NCI-H748 treated with DMSO at 0.1 percent for 48 hours (cell line): Measurements from ENCODE around the gene TPRN.

Experiments used
- DNase-seq: peaks from one replicate; lab custom pipeline; 2025; lab: John Stamatoyannopoulos, UW

TPRN gene

GRCh38 chr9:137160716-137161557, 39.6 kb downstream of the TPRN start:
- DNase-seq: no peak

DNA sequence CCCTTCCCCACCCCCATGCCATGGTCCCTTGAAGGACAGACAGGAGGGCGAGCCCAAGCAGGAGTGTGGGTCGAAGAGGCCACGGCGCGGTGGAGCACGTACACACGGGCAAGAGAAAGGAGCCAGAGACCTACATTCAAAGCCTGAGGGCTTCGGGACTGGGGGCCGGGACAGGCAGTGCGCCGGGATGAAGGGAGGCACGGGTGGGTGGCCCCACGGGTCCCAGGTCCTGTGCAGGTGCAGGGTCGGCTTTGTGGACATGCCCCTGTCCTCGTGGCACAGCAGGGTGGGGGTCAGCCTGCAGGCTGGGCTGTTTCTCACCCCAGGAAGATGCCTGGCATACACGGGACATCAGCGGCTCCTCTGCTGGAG, 40.5 kb downstream of the TPRN start:
- DNase-seq: no peak

- DNase-seq: no peak
These were observed 41.2 kb downstream of the TPRN start for GRCh38 chr9:137159105-137160053.

GRCh38 chr9:137158625-137159024, 41.9 kb downstream of the TPRN start:
- DNase-seq: no peak

DNA sequence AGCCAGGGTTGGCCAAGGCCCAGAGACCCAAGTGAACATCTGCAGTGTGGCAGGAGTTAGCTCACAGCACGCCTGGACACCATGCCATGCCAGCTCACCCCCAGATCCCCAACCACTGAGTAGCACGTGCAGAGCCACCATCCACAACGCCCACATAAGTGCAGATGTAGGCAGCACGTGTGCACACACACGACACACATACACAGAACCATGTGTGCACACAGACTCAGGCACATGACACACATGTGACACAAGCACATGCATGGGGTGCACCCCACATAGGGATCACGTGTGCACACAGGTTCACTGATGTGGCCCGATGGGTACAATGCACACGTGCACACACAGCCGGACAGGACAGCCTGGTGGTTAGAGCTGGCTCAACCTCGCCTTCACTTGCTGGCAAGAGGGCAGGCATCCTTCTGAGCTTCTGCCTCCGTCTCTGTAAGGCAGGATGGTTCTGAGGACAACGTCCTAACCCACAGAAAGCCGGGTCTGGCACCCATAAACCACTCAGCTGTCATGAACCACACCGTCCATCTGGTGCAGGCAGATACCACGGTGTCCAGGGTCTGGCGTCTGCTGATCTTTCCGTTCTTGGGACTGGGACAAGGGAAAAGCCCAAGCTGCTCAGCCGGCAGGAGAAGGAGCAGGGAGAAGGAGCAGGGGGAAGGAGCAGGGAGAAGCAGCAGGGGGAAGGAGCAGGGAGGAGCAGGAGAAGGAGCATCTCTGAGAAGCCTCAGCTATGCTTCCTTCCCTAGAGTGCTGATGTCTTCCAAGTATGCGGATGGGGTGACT, 42.7 kb downstream of the TPRN start:
- DNase-seq: no peak

- DNase-seq: no peak
These were observed 43.8 kb downstream of the TPRN start for GRCh38 chr9:137156567-137157375.

DNA sequence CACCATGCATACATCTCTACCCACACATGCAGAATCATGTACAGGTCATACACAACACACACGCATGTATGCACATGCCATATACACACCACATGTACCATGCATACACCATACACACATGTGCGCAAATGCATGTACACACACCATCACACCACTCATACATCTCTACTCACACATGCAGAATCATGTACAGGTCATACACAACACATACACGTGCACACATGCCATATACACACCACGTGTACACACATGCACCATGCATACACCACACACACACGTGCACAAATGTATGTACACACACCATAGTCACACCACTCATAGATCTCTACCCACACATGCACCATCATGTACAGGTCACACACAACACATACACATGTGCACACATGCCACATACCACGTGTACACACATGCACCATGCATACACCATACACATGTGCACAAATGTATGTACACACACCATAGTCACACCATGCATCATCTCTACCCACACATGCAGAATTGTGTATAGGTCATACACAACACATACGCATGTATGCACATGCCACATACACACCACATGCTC, 47.6 kb downstream of the TPRN start:
- DNase-seq: no peak

GRCh38 chr9:137150617-137151457, 49.7 kb downstream of the TPRN start:
- DNase-seq: peak; percentile 95

DNA sequence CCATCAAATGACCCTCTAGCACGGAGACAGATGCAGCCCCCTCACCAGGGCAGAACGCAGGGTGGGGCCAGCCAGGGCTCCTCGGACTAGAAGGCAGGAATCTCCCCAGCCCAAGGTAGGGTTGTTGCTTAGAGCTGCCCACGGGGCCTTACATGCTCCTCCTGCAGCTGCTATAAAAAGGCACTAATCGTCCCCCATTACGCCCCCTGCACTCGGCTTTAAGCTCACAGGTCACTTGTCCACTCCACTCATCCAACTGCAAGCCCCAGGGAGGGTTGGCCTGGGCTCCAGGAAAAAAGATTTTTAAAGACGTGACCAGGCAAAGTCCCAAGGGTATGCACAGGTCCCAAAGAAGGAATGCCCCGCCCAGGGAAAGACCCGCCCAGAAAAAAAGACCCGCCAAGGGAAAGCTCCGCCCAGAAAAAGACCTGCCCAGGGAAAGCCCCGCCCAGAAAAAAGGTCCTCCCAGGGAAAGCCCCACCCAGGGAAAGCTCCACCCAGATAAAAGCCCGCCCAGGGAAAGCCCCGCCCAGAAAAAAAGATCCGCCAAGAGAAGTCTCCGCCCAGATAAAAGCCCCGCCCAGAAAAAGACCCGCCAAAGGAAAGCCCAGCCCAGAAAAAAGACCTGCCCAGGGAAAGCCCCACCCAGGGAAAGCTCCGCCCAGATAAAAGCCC, 50.5 kb downstream of the TPRN start:
- peak; percentile 95 for DNase-seq

DNA sequence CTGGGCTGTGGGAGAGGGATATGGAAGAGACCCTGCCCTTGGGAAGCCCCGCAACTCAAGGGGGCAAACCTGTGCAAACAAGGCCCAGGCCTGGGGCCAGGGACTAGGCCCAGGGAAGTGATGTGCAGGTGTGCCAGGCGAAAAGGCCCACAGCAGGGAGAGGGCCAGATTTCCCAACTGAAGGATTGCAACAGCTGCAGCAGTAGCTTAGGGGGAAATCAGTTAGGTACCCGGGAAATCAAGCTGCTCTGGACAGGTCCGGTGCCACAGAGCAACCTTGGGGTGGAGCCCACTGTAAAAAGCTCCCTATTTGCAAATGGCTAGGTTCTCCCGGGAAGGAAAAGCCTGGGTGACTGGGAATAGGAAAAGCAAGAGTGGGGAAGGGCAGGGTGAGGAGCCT, 51.2 kb downstream of the TPRN start:
- DNase-seq: no peak

- DNase-seq: no peak
These were observed 51.9 kb downstream of the TPRN start for GRCh38 chr9:137148661-137149060.

DNA sequence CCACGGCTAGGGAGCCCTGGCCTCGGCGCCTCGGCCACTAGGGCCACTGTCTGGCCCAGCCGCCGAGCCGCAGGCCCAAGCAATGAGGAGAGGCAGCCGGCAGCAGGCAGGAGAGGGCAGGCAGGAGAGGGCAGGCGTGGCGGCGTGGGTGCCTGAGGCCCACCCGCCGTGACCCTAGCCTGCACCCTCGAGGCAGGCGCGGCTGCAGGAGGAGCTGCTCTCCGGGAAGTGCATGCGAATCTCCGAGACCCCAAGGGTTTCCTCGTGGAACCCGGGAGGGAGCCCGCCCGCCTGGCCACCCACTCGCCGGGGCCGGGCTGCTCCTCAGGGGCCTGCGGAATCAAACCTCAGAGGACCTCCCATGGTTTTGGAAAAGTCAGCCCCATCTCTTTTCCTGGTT, 52.3 kb downstream of the TPRN start:
- no peak for DNase-seq

DNA sequence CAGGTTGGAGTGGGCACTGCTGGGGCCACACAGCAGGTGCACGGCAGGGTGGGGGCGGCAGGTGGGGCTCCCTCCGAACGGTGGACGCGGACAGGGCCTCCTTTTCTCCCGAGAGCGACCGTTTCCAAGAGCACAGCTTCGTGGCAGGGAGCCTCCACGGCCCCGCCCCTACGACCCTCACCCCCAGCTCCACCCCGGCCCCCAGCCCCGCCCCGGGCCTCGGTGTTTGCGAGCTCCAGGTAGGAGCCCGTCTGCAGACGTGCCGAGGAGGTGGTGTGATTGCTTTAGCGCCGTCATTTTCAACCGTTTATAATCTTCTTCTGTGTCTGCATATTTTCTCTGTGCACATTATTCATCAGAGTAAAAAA, 52.8 kb downstream of the TPRN start:
- DNase-seq: no peak

DNA sequence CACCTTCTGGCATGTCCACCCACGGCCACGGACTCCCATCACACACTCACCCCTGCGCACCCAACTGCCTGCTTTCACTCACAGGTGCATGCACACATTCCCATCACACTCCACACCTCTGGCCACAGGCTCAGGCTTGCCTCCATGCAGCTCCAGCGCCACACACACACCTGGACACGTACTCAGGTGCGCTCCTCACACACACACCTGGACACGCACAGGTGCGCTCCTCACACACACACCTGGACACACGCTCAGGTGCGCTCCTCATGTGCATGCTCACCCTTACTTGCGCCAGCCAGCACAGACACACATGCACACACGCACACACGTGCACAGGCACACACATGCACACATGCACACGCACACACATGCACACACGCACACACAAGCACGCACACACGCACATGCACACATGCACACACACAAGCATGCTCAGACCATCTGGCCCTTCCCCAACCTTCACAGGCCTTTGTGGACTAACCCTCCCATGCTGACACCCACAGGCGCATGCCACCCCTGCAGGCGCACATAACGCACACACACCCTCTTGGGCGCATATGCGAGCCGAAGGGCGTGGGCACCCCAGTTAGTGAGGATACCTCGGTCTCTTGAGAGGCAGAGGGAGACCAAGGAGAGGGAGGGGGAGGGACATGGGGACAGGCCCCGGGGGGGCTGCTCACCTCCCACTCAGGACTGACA, 53.3 kb downstream of the TPRN start:
- no peak for DNase-seq

- no peak for DNase-seq
These were observed 54.0 kb downstream of the TPRN start for GRCh38 chr9:137146527-137146918.

DNA sequence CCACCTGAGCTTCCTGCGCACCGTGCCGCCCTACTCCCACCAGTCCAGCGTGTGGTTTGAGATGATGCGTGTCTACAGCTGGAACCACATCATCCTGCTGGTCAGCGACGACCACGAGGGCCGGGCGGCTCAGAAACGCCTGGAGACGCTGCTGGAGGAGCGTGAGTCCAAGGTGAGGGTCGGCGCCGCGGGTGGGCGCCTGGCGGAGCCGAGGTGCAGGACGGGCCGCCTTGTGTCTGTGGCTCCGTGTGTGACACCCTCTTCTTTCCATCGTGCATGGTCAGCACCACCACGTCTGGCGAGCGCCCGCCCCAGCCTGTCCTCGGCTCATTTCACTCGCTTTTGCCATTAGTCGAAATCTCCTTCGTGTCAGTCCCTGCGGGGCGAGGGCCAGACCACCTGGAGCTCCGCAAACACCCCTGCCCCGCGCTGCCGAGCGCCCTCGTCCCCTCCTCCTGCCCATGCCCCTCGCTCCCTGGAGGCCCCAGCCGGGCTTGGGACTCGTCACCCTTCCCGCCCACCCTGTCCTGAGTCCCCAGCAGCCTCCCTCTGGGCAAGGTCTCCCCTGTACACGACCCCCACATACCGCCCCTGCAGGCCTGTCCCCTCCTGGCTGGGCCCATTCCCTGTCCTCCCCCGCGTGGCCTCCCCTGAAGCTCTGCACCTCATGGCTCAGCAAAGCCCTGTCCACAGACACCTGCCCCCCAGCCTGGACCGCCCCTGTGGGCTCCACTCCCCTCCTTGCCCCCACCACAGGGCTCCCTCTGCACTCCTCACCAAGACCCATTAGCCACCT, 54.6 kb downstream of the TPRN start:
- no peak for DNase-seq

- DNase-seq: no peak
These were observed 57.1 kb downstream of the TPRN start for GRCh38 chr9:137143459-137143858.
